ENCODE results near the gene EDEM1. TPM values are rescaled to one million over a fixed set of nuclear protein-coding genes. Genes with fewer than 3 reads are reported as not detected.
"Not testable (repeated sequence)": the region's sequence is repeated elsewhere in the genome, so short reads cannot be mapped to it uniquely, and the experiment has no call there.

The EDEM1 gene
- total RNA-seq, 1 donor from 2014 or later = 81.1 TPM

GRCh38 chr3:5227812-5228211 lies 40.3 kb downstream of the EDEM1 start:
- DNase-seq (ENCODE audit: low spot score) (no peak), ATAC-seq (peak; percentile 44)

- no peak for ATAC-seq
Observed at GRCh38 chr3:5229414-5229813, 41.9 kb downstream of the EDEM1 start.

GRCh38 chr3:5231074-5231473 lies 43.6 kb downstream of the EDEM1 start:
- no peak for DNase-seq (ENCODE audit: low spot score)

More at GRCh38 chr3:5229414-5229813, 41.9 kb downstream of the EDEM1 start:
- no peak for DNase-seq (ENCODE audit: low spot score)

GRCh38 chr3:5231487-5231886 lies 44.0 kb downstream of the EDEM1 start:
- DNase-seq (ENCODE audit: low spot score) (no peak), ATAC-seq (no peak)

More at GRCh38 chr3:5231074-5231473, 43.6 kb downstream of the EDEM1 start:
- ATAC-seq = no peak

GRCh38 chr3:5232570-5232969 lies 45.1 kb downstream of the EDEM1 start:
- no peak for DNase-seq (ENCODE audit: low spot score)
- ATAC-seq = no peak

GRCh38 chr3:5233026-5233425 lies 45.5 kb downstream of the EDEM1 start:
- DNase-seq (ENCODE audit: low spot score) (no peak), ATAC-seq (no peak)

GRCh38 chr3:5235655-5236054 lies 48.1 kb downstream of the EDEM1 start:
- no peak for ATAC-seq
- no peak for DNase-seq (ENCODE audit: low spot score)

GRCh38 chr3:5238545-5238944 lies 51.0 kb downstream of the EDEM1 start:
- no peak for ATAC-seq
- DNase-seq (ENCODE audit: low spot score) = no peak

- DNase-seq (ENCODE audit: low spot score) = no peak
Observed at GRCh38 chr3:5239602-5240001, 52.1 kb downstream of the EDEM1 start.

GRCh38 chr3:5240740-5241139 lies 53.2 kb downstream of the EDEM1 start:
- DNase-seq (ENCODE audit: low spot score) = no peak
- no peak for ATAC-seq

More at GRCh38 chr3:5239602-5240001, 52.1 kb downstream of the EDEM1 start:
- ATAC-seq = no peak

- DNase-seq (ENCODE audit: low spot score) = not testable (repeated sequence)
Observed at GRCh38 chr3:5242785-5243184, 55.3 kb downstream of the EDEM1 start.

GRCh38 chr3:5245927-5246326 lies 58.4 kb downstream of the EDEM1 start:
- no peak for DNase-seq (ENCODE audit: low spot score)
- ATAC-seq = no peak

More at GRCh38 chr3:5242785-5243184, 55.3 kb downstream of the EDEM1 start:
- ATAC-seq = not testable (repeated sequence)

GRCh38 chr3:5248822-5249221 lies 61.3 kb downstream of the EDEM1 start:
- DNase-seq (ENCODE audit: low spot score) (no peak), ATAC-seq (no peak)

- no peak for DNase-seq (ENCODE audit: low spot score)
Observed at GRCh38 chr3:5250467-5251195, 63.1 kb downstream of the EDEM1 start.

GRCh38 chr3:5251196-5251583 lies 63.7 kb downstream of the EDEM1 start:
- ATAC-seq = peak; percentile 41

More at GRCh38 chr3:5250467-5251195, 63.1 kb downstream of the EDEM1 start:
- peak; percentile 95 for ATAC-seq

GRCh38 chr3:5252131-5252530 lies 64.6 kb downstream of the EDEM1 start:
- DNase-seq (ENCODE audit: low spot score) (no peak), ATAC-seq (no peak)

More at GRCh38 chr3:5251196-5251583, 63.7 kb downstream of the EDEM1 start:
- DNase-seq (ENCODE audit: low spot score) = no peak

- DNase-seq (ENCODE audit: low spot score) (no peak), ATAC-seq (no peak)
Observed at GRCh38 chr3:5254281-5255048, 67.0 kb downstream of the EDEM1 start.

- DNase-seq (ENCODE audit: low spot score) (no peak), ATAC-seq (no peak)
Observed at GRCh38 chr3:5255404-5256344, 68.2 kb downstream of the EDEM1 start.

- ATAC-seq = no peak
- no peak for DNase-seq (ENCODE audit: low spot score)
Observed at GRCh38 chr3:5258526-5258925, 71.0 kb downstream of the EDEM1 start.

- DNase-seq (ENCODE audit: low spot score) = no peak
- ATAC-seq = no peak
Observed at GRCh38 chr3:5260992-5261501, 73.5 kb downstream of the EDEM1 start.

- ATAC-seq (no peak), DNase-seq (ENCODE audit: low spot score) (no peak)
Observed at GRCh38 chr3:5262507-5262906, 75.0 kb downstream of the EDEM1 start.
